GM12878 (cell line): ENCODE data around the gene ZNF134. TPM values are rescaled to one million over a fixed set of nuclear protein-coding genes. Genes with fewer than 3 reads are reported as not detected.

Source experiments
- BCL11A ChIP-seq: IDR thresholded peaks from 2 replicates; pipeline ENCODE4 v1.6.1; 2011; ENCODE audit warnings: low read depth, low read length
- BHLHE40 ChIP-seq, 2 experiments: fragments of 450-650 bp in 1 of 2; IDR thresholded peaks; 2 replicates each; pipeline ENCODE4 v1.6.1; 2011 to 2017; ENCODE audit warnings: low read depth in 2 of 2, borderline replicate concordance in 1 of 2, improper control_type of control experiment in 1 of 2, low read length in 1 of 2, mild to moderate bottlenecking in 1 of 2
- CBX5 ChIP-seq: sonication (generic); IDR thresholded peaks from 2 replicates; pipeline ENCODE4 v1.6.1; 2016; ENCODE audit warnings: low read depth, moderate library complexity, mild to moderate bottlenecking, inconsistent platforms
- CHD2 ChIP-seq: IDR thresholded peaks from 2 replicates; pipeline ENCODE4 v1.6.1; 2011; ENCODE audit warnings: low read depth, low read length, improper control_type of control experiment, borderline replicate concordance
- CREB1 ChIP-seq: IDR thresholded peaks from 2 replicates; pipeline ENCODE4 v1.6.1; 2012; ENCODE audit warnings: low read depth, mild to moderate bottlenecking, inconsistent platforms
- CREM ChIP-seq: IDR thresholded peaks from 2 replicates; pipeline ENCODE4 v1.6.1; 2014; ENCODE audit warnings: antibody characterized with exemption, low read depth
- CTCF ChIP-seq, 3 experiments: IDR thresholded peaks in 2 of 3; conservative IDR thresholded peaks in 1 of 3; 2 replicates each; pipeline ENCODE4 v1.5.1; 2011; ENCODE audit warnings: low read depth in 3 of 3, low read length in 3 of 3, mild to moderate bottlenecking in 3 of 3, control low read depth in 2 of 3, moderate library complexity in 2 of 3, inconsistent platforms in 1 of 3, mixed read lengths in 1 of 3; ENCODE audit not compliant: control insufficient read depth in 2 of 3, insufficient read depth in 1 of 3; ENCODE audit errors: extremely low read depth in 1 of 3
- EP300 ChIP-seq, 2 experiments: fragments of 150-350 bp in 1 of 2; IDR thresholded peaks; 2 replicates each; pipeline ENCODE4 v1.6.1; 2011 to 2012; ENCODE audit warnings: low read depth in 2 of 2, low read length in 2 of 2, borderline replicate concordance in 1 of 2, improper control_type of control experiment in 1 of 2, inconsistent platforms in 1 of 2; ENCODE audit not compliant: control insufficient read depth in 1 of 2
- GABPA ChIP-seq: IDR thresholded peaks from 2 replicates; pipeline ENCODE4 v1.6.1; 2014; ENCODE audit warnings: antibody characterized with exemption, low read depth, mild to moderate bottlenecking, inconsistent platforms
- HDGF ChIP-seq: fragments of 450-650 bp; IDR thresholded peaks from 2 replicates; pipeline ENCODE4 v1.6.1; 2016; ENCODE audit warnings: antibody characterized with exemption
- NFYB ChIP-seq: IDR thresholded peaks from 2 replicates; pipeline ENCODE4 v1.6.1; 2011; ENCODE audit warnings: low read depth, mild to moderate bottlenecking, low read length, improper control_type of control experiment, moderate library complexity; ENCODE audit not compliant: insufficient read depth
- PKNOX1 ChIP-seq: fragments of 450-650 bp; IDR thresholded peaks from 2 replicates; pipeline ENCODE4 v1.6.1; 2016; ENCODE audit warnings: mild to moderate bottlenecking
- POLR2AphosphoS5 ChIP-seq: IDR thresholded peaks from 2 replicates; pipeline ENCODE4 v1.6.1; 2011; ENCODE audit warnings: mild to moderate bottlenecking, low read length, inconsistent platforms
- POU2F2 ChIP-seq: IDR thresholded peaks from 3 replicates; pipeline ENCODE4 v1.6.1; 2011; ENCODE audit warnings: low read depth, mild to moderate bottlenecking, low read length, borderline replicate concordance
- RAD21 ChIP-seq: IDR thresholded peaks from 2 replicates; pipeline ENCODE4 v1.6.1; 2011; ENCODE audit warnings: mild to moderate bottlenecking, low read depth, low read length, moderate library complexity; ENCODE audit not compliant: insufficient read depth
- RB1 ChIP-seq: fragments of 450-650 bp; formaldehyde crosslinking; IDR thresholded peaks from 2 replicates; pipeline ENCODE4 v1.6.1; 2017; ENCODE audit warnings: mild to moderate bottlenecking, borderline replicate concordance
- SIX5 ChIP-seq: IDR thresholded peaks from 2 replicates; pipeline ENCODE4 v1.6.1; 2011; ENCODE audit warnings: mild to moderate bottlenecking, low read depth, low read length, moderate library complexity; ENCODE audit not compliant: severe bottlenecking
- SMAD1 ChIP-seq: fragments of 450-650 bp; IDR thresholded peaks from 2 replicates; pipeline ENCODE4 v1.6.1; 2018; ENCODE audit warnings: mild to moderate bottlenecking, low read depth; ENCODE audit not compliant: partially characterized antibody
- STAT1 ChIP-seq: fragments of 450-650 bp; conservative IDR thresholded peaks from 2 replicates; pipeline ENCODE4 v1.6.1; 2014; ENCODE audit warnings: antibody characterized with exemption, mild to moderate bottlenecking
- STAT3 ChIP-seq: IDR thresholded peaks from 2 replicates; pipeline ENCODE4 v1.6.1; 2011; ENCODE audit warnings: low read depth, low read length, improper control_type of control experiment
- ZBTB40 ChIP-seq: fragments of 450-650 bp; IDR thresholded peaks from 2 replicates; pipeline ENCODE4 v1.6.1; 2016; ENCODE audit warnings: mild to moderate bottlenecking, moderate library complexity, borderline replicate concordance
- ZNF24 ChIP-seq: fragments of 450-650 bp; IDR thresholded peaks from 2 replicates; pipeline ENCODE4 v1.6.1; 2017; ENCODE audit warnings: antibody characterized with exemption, mild to moderate bottlenecking
- polyA plus RNA-seq, 11 experiments: library from polyadenylated mRNA; depleted of rRNA in 4 of 11; unstranded in 6 of 11; stranded (reverse) in 5 of 11; fragments of >200 nt; fragmentation: Nextera tagmentation in 4 of 11; fragmentation: Illumina TruSeq in 1 of 11; extraction: Ambion mirVana in 4 of 11; extraction: Trizol in 1 of 11; gene quantifications; 1 replicate in 1 of 11; 2 replicates in 10 of 11; pipeline versions ENCODE4 v1.2.1 to v1.2.3, GENCODE V29; 2011 to 2016; ENCODE audit warnings: inconsistent platforms in 2 of 11, missing spikeins in 2 of 11, low read depth in 1 of 11
- total RNA-seq, 4 experiments: library from RNA; depleted of rRNA in 3 of 4; stranded (reverse); fragments of >200 nt in 3 of 4; fragmentation: Illumina TruSeq in 1 of 4; extraction: Trizol in 1 of 4; gene quantifications; 2 replicates each; pipeline versions ENCODE4 v1.2.1 to v1.2.3, GENCODE V29; 2013 to 2021

ZNF134 gene
- total and polyA plus RNA-seq, 10 of the 15 experiments (the other 5 are each of a cell fraction or from before 2014, with no cell fraction given), result 1.6 to 17.6 (median 9.7) TPM

GRCh38 chr19:57632987-57633831 lies 19.2 kb downstream of the ZNF134 start, which contains the start of gene ZNF211 (continued):
- 0 out of 6 replicates have a peak, but pooled peaks of 1 of the 3 experiments have one; percentile 6 for TF ChIP-seq CTCF (IDR thresholded peaks at IDR 0.05 in 2 of 3, conservative IDR thresholded peaks at IDR 0.05 in 1 of 3; ENCODE audit: control insufficient read depth in 2 of 3, extremely low read depth in 1 of 3, insufficient read depth in 1 of 3, low read depth in 3 of 3, low read length in 3 of 3)
- peak; percentile 20; the same call in 1 of the 2 replicates for TF ChIP-seq RB1
- peak; percentile 92 for TF ChIP-seq CHD2
- TF ChIP-seq NFYB, result peak; percentile 85
- 0 out of 4 replicates have a peak, but pooled peaks of 1 of the 2 experiments have one; percentile 23 for TF ChIP-seq EP300 (IDR thresholded peaks at IDR 0.05; ENCODE audit: borderline replicate concordance in 1 of 2, control insufficient read depth in 1 of 2, low read depth in 2 of 2, low read length in 2 of 2)
- peak; percentile 57; the same call in 1 of the 2 replicates for TF ChIP-seq STAT1
- peak; percentile 99 for TF ChIP-seq PKNOX1
- no peak for TF ChIP-seq RAD21
- TF ChIP-seq ZNF24, result no peak
- 0 out of 2 replicates have a peak, but pooled peaks have one; percentile 7 for TF ChIP-seq BCL11A
- 0 out of 2 replicates have a peak, but pooled peaks have one; percentile 15 for TF ChIP-seq HDGF
- no peak for TF ChIP-seq STAT3
- TF ChIP-seq CREM, result peak; percentile 87; the same call in 1 of the 2 replicates
- TF ChIP-seq SMAD1, result no peak
- TF ChIP-seq GABPA, result peak; percentile 94
- TF ChIP-seq CBX5, result peak; percentile 48; the same call in 1 of the 2 replicates
- TF ChIP-seq BHLHE40 (IDR thresholded peaks at IDR 0.05; ENCODE audit: borderline replicate concordance in 1 of 2, low read depth in 2 of 2, low read length in 1 of 2), result peak in 1 of 2 experiments; percentile 35; a peak in 1 of 4 replicates
- TF ChIP-seq POLR2AphosphoS5, result peak; percentile 67; the same call in 1 of the 2 replicates
- peak; percentile 82 for TF ChIP-seq CREB1
- peak; percentile 92 for TF ChIP-seq SIX5
- TF ChIP-seq ZBTB40, result peak; percentile 88
- peak; percentile 50; the same call in 1 of the 3 replicates for TF ChIP-seq POU2F2
